D721Med (cell line): Measurements from ENCODE around the gene FERMT1.

Experiments
- DNase-seq: peaks from one replicate; pipeline ENCODE4 v3.0.0; 2011; ENCODE audit warnings: low spot score; ENCODE audit not compliant: insufficient read length
- FAIRE-seq: peaks from 2 replicates; lab custom pipeline; 2011; peaks lifted over from hg19 to GRCh38; lab: Jason Lieb, UNC
- CTCF ChIP-seq: IDR thresholded peaks from 2 replicates; pipeline ENCODE4 v1.5.1; 2012; ENCODE audit warnings: mild to moderate bottlenecking, control low read depth; ENCODE audit not compliant: insufficient read depth; ENCODE audit errors: missing control alignments

FERMT1 gene

GRCh38 chr20:6130045-6130444 lies 7.2 kb upstream of the FERMT1 start:
- FAIRE-seq (no peak), DNase-seq (no peak)
- TF ChIP-seq CTCF: no peak

GRCh38 chr20:6127825-6128224 lies 5.0 kb upstream of the FERMT1 start:
- DNase-seq (no peak), FAIRE-seq (no peak)
- TF ChIP-seq CTCF: no peak

GRCh38 chr20:6126846-6127245 lies 4.0 kb upstream of the FERMT1 start:
- TF ChIP-seq CTCF: no peak
- no peak for FAIRE-seq
- no peak for DNase-seq

- no peak for TF ChIP-seq CTCF
- DNase-seq: no peak
- FAIRE-seq: no peak
These were observed 802 bp upstream of the FERMT1 start for GRCh38 chr20:6123649-6124014.

- no peak for DNase-seq
- FAIRE-seq: no peak
- TF ChIP-seq CTCF: no peak
These were observed 538 bp downstream of the FERMT1 start for GRCh38 chr20:6122111-6122872.

GRCh38 chr20:6121504-6121903 lies 1.3 kb downstream of the FERMT1 start:
- FAIRE-seq (no peak), DNase-seq (no peak)
- no peak for TF ChIP-seq CTCF

- DNase-seq: no peak
- TF ChIP-seq CTCF: no peak
- no peak for FAIRE-seq
These were observed 2.3 kb downstream of the FERMT1 start for GRCh38 chr20:6120491-6120988.
